Measurements from ENCODE around the gene NHLRC3. TPM values are rescaled to one million over a fixed set of nuclear protein-coding genes. Genes with fewer than 3 reads are reported as not detected.

Gene NHLRC3
- total and polyA plus RNA-seq, 2 of the 8 experiments (the other 6 are each of a cell fraction or from before 2014, with no cell fraction given) = 13.1 to 16.9 TPM

DNA sequence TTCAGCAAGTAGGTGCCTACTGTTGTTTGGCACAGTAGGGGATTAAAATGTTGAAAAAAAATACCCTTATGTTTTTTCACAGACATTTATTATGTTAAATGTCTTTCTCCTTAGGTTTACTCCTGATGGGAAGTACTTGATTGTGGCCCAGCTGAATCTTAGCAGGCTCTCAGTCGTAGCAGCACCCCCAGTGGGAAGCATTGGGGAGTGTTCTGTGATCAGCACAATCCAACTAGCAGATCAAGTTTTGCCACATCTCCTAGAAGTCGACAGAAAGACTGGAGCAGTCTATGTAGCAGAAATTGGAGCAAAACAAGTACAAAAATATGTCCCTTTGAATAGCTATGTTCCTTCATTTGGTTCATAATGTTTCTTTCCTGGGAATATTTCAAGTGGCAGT, 9.3 kb downstream of the NHLRC3 start:
- Histone ChIP-seq H2AK5ac (ENCODE audit: low read depth, low read length) (no peak overlapping the region), H4K20me1 (replicated peaks in 1 of 2; ENCODE audit: control insufficient read depth in 1 of 2, insufficient read depth in 2 of 2, low read length in 2 of 2) (no peaks in the 10 kb centered on the region), H3K23ac (ENCODE audit: insufficient read length) (no peak overlapping the region), H2BK15ac (ENCODE audit: low read length) (no peak overlapping the region), H3K27ac (ENCODE audit: low read depth, low read length) (no peak overlapping the region), H4K5ac (ENCODE audit: insufficient read length, low read depth, low read length) (no peak overlapping the region), H3K4me3 (ENCODE audit: extremely low read depth in 1 of 4, insufficient read depth in 2 of 4, low read depth in 3 of 4, low read length in 4 of 4) (no peak overlapping the region), H2AFZ (ENCODE audit: low read length) (no peak overlapping the region), H3K14ac (ENCODE audit: insufficient read length) (no peak overlapping the region), H3K23me2 (ENCODE audit: low read depth, low read length) (no peaks in the 10 kb centered on the region; the same call in 1 of the 2 replicates), H3K9ac (replicated peaks in 1 of 4; ENCODE audit: extremely low read depth in 1 of 4, low read depth in 3 of 4, low read length in 3 of 4) (no peak overlapping the region), H2BK20ac (ENCODE audit: low read length) (no peak overlapping the region), H3K56ac (replicated peaks; ENCODE audit: insufficient read length, low read depth, low read length) (no peak overlapping the region), H3K9me3 (ENCODE audit: insufficient read depth in 2 of 2, low read depth in 1 of 2, low read length in 1 of 2) (no peaks in the 10 kb centered on the region), H3K4ac (replicated peaks; ENCODE audit: insufficient read length, low read depth, low read length) (no peak overlapping the region), H3K36me3 (ENCODE audit: control insufficient read depth in 2 of 4, insufficient read depth in 4 of 4, low read length in 3 of 4) (no peaks in the 10 kb centered on the region; a peak in 1 of 8 replicates), H4K91ac (replicated peaks; ENCODE audit: insufficient read length, low read length) (no peak overlapping the region), H2BK120ac (replicated peaks; ENCODE audit: low read depth, low read length) (no peak overlapping the region), H3K18ac (ENCODE audit: extremely low read depth, low read length) (no peak overlapping the region), H2BK5ac (ENCODE audit: low read depth, low read length) (no peak overlapping the region), H3K79me2 (ENCODE audit: control insufficient read depth in 1 of 2, insufficient read depth in 2 of 2, low read length in 2 of 2) (no peaks in the 10 kb centered on the region), H2BK12ac (ENCODE audit: low read depth, low read length) (no peak overlapping the region), H4K8ac (ENCODE audit: extremely low read depth, insufficient read depth, low read length) (no peak overlapping the region), H3K79me1 (ENCODE audit: low read depth, low read length) (no peaks in the 10 kb centered on the region), H3K27me3 (replicated peaks in 1 of 4; ENCODE audit: control insufficient read depth in 3 of 4, extremely low read depth in 1 of 4, insufficient read depth in 3 of 4, low read length in 3 of 4) (no peaks in the 10 kb centered on the region), H3K4me2 (ENCODE audit: insufficient read depth in 1 of 2, low read depth in 2 of 2, low read length in 2 of 2) (peak overlapping the region in 1 of 2 experiments; percentile 34; a peak in 1 of 4 replicates), H3K4me1 (replicated peaks in 1 of 4; ENCODE audit: control insufficient read depth in 3 of 4, insufficient read depth in 4 of 4, low read length in 3 of 4) (peaks cover 0 to 6% (median 1%) of the 10 kb centered on the region in 4 experiments; a peak in 2 of 7 replicates)
- DNase-seq (ENCODE audit: low read depth in 1 of 2, low spot score in 2 of 2) (peak; percentile 33 to 49), FAIRE-seq (peak; percentile 88)
- 21% methylated on average over 2 of the region's 2 CpGs; no CpG with 5 or more reads in 1 of the 2 experiments for WGBS, 2 experiments (ENCODE audit: extremely low coverage in 1 of 2, insufficient coverage in 1 of 2, insufficient read length in 1 of 2, insufficient replicate concordance in 2 of 2, low coverage in 1 of 2, low lambda C conversion rate in 2 of 2, missing lambda C conversion rate in 1 of 2)
- ChIA-PET CTCF (ENCODE audit: partially characterized antibody) (interaction anchor here (0.6 to 2.1 kb wide), 14 partner anchors 9 to 617 kb away, joined by 3 to 9 read pairs (median 3); partner anchors contain the start of gene PROSER1), POLR2A (ENCODE audit: partially characterized antibody) (interaction anchor here (1.7 to 3.5 kb wide), 3 partner anchors 10 to 15 kb away, joined by 4 to 23 read pairs (median 5); partner anchors contain the start of genes NHLRC3 and PROSER1)
- TF ChIP-seq POLR2AphosphoS5 (IDR thresholded peaks at IDR 0.05; ENCODE audit: low read depth, low read length) (no peak), RAD21 (IDR thresholded peaks at IDR 0.05 in 1 of 2, conservative IDR thresholded peaks at IDR 0.05 in 1 of 2; ENCODE audit: low read depth in 2 of 2, low read length in 2 of 2) (peak; percentile 34 to 45), CTCF (IDR thresholded peaks at IDR 0.05; ENCODE audit: control extremely low read depth in 1 of 3, insufficient read depth in 1 of 3, low read depth in 1 of 3, low read length in 3 of 3) (peak; percentile 36 to 60 (median 50)), CHD2 (IDR thresholded peaks at IDR 0.05; ENCODE audit: low read length) (no peak)
